ENCODE measurements around the gene SNAP91. TPM values are rescaled to one million over a fixed set of nuclear protein-coding genes. Genes with fewer than 3 reads are reported as not detected.

SNAP91 gene
- total RNA-seq, 1 experiment from 2014 or later = 1.3 TPM

GRCh38 chr6:83546636-83547035 lies 162.3 kb downstream of the SNAP91 start:
- Histone ChIP-seq H2AK5ac (ENCODE audit: insufficient read length, low read length) (no peak overlapping the region), H3K27ac (ENCODE audit: insufficient read length, low read depth, low read length) (no peak overlapping the region), H2AFZ (ENCODE audit: low read length) (no peak overlapping the region), H3K4ac (ENCODE audit: low read depth, low read length) (no peak overlapping the region), H2BK15ac (ENCODE audit: low read depth, low read length) (no peak overlapping the region), H3K14ac (ENCODE audit: insufficient read depth, low read length) (no peak overlapping the region), H3K56ac (ENCODE audit: insufficient read length, low read depth, low read length) (no peak overlapping the region), H3K4me2 (ENCODE audit: insufficient read depth, insufficient read length, low read length) (no peak overlapping the region), H3K4me1 (ENCODE audit: insufficient read depth, low read length) (no peaks in the 10 kb centered on the region), H3K23ac (ENCODE audit: insufficient read length, low read depth, low read length) (no peak overlapping the region), H3K9me3 (ENCODE audit: control insufficient read depth, low read depth, low read length) (no peaks in the 10 kb centered on the region), H4K20me1 (ENCODE audit: control insufficient read depth, insufficient read depth, insufficient read length) (no peaks in the 10 kb centered on the region), H3K79me2 (ENCODE audit: insufficient read depth, low read length) (no peaks in the 10 kb centered on the region), H2BK12ac (ENCODE audit: insufficient read length, low read depth, low read length) (no peak overlapping the region), H3T11ph (ENCODE audit: low read length) (no peak overlapping the region), H2BK5ac (ENCODE audit: insufficient read length, low read length) (no peak overlapping the region), H3K9ac (ENCODE audit: extremely low read depth, insufficient read length, low read length) (no peak overlapping the region), H4K8ac (replicated peaks; ENCODE audit: insufficient read length, low read depth, low read length) (no peak overlapping the region), H3K18ac (ENCODE audit: insufficient read length, low read depth, low read length) (no peak overlapping the region), H3K79me1 (ENCODE audit: insufficient read depth, low read depth, low read length, poor library complexity, severe bottlenecking) (no peaks in the 10 kb centered on the region), H3K23me2 (ENCODE audit: insufficient read length, low read depth, low read length, poor library complexity, severe bottlenecking) (no peaks in the 10 kb centered on the region), H3K27me3 (ENCODE audit: insufficient read depth, low read length) (no peaks in the 10 kb centered on the region), H2BK120ac (ENCODE audit: low read depth, low read length, poor library complexity, severe bottlenecking) (no peak overlapping the region), H2BK20ac (ENCODE audit: low read depth, low read length, poor library complexity, severe bottlenecking) (no peak overlapping the region), H4K5ac (ENCODE audit: insufficient read length, low read depth, low read length) (no peak overlapping the region), H4K91ac (ENCODE audit: insufficient read length, low read depth, low read length) (no peak overlapping the region)
- Mint-ChIP-seq H3K4me1 (peaks cover 6 to 9% of the 10 kb centered on the region in 2 experiments), H3K4me3 (no peak overlapping the region), H3K27ac (no peak overlapping the region), H3K9me3 (peaks cover 2 to 3% of the 10 kb centered on the region in 2 experiments; a peak in 4 of 5 replicates), H3K27me3 (ENCODE audit: low read depth) (peaks cover 4% of the 10 kb centered on the region; the same call in 1 of the 2 replicates), H3K36me3 (ENCODE audit: insufficient read depth in 1 of 3, low read depth in 3 of 3) (peaks cover 0 to 2% (median 0%) of the 10 kb centered on the region in 3 experiments; a peak in 1 of 7 replicates)
- TF ChIP-seq CTCF (conservative IDR thresholded peaks at IDR 0.05) = no peak
- WGBS (ENCODE audit: extremely low coverage, insufficient read length, low lambda C conversion rate) = no CpG with 5 or more reads among the region's 5 CpGs
- no peak for DNase-seq
